ENCODE data around the gene PCSK4.

The PCSK4 gene

GRCh38 chr19:1470305-1471009, 19.7 kb downstream of the PCSK4 start:
- ChIA-PET POLR2A (no interaction called here), CTCF (no interaction called here)

DNA sequence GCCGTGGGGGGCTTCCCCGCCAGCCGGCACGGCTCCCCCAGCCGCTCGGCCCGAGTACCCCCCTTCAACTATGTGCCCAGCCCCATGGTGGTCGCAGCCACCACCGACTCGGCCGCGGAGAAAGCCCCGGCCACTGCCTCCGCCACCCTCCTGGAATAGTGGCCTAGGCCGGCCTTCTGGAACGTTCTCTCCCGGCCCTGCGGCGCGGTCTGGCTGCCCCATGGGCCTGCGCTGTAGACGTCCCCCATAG, 20.2 kb downstream of the PCSK4 start:
- no peak for DNase-seq (ENCODE audit: extremely low spot score)
- ChIA-PET POLR2A (no interaction called here), CTCF (no interaction called here)
- TF ChIP-seq CTCF (IDR thresholded peaks at IDR 0.05; ENCODE audit: control extremely low read depth, extremely low read depth, low read depth, missing control alignments) = no peak

More at GRCh38 chr19:1470305-1471009, 19.7 kb downstream of the PCSK4 start:
- DNase-seq (ENCODE audit: extremely low spot score) = peak; percentile 74
- TF ChIP-seq CTCF (IDR thresholded peaks at IDR 0.05; ENCODE audit: control extremely low read depth, extremely low read depth, low read depth, missing control alignments) = no peak

DNA sequence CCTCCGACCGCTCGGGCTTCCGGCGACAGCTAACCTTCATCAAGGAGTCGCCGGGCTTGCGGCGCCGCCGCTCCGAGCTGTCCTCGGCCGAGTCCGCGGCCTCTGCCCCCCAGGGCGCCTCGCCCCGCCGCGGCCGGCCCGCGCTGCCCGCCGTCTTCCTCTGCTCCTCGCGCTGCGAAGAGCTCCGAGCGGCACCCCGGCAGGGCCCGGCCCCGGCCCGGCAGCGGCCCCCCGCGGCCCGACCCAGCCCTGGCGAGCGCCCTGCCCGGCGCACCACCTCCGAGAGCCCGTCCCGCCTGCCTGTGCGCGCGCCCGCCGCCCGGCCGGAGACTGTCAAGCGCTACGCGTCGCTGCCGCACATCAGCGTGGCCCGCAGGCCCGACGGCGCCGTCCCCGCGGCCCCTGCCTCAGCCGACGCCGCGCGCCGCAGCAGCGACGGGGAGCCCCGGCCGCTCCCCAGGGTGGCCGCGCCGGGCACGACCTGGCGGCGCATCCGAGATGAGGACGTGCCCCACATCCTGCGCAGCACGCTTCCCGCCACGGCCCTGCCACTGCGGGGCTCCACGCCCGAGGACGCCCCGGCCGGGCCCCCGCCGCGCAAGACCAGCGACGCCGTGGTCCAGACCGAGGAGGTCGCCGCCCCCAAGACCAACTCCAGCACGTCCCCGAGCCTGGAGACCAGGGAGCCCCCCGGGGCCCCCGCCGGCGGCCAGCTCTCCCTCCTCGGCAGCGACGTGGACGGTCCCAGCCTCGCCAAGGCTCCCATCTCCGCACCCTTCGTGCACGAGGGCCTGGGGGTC, 20.7 kb downstream of the PCSK4 start:
- no peak for DNase-seq (ENCODE audit: extremely low spot score)
- ChIA-PET CTCF (interaction anchor here (1.3 to 2.3 kb wide), 3 partner anchors 11 to 25 kb away, joined by 3 to 8 read pairs (median 6); no protein-coding TSS in a partner anchor), POLR2A (no interaction called here)
- no peak for TF ChIP-seq CTCF (IDR thresholded peaks at IDR 0.05; ENCODE audit: control extremely low read depth, extremely low read depth, low read depth, missing control alignments)

DNA sequence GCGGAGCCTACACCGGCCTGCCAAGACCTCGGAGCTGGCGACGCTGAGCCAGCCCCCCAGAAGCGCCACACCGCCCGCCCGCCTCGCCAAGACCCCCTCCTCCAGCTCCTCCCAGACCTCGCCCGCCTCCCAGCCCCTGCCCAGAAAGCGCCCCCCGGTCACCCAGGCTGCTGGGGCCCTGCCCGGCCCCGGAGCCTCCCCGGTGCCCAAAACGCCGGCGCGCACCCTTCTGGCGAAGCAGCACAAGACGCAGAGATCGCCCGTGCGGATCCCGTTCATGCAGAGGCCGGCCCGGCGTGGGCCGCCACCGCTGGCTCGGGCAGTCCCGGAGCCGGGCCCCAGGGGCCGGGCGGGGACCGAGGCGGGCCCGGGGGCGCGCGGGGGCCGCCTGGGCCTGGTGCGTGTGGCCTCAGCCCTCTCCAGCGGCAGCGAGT, 21.3 kb downstream of the PCSK4 start:
- DNase-seq (ENCODE audit: extremely low spot score) = no peak
- POLR2A ChIA-PET = no interaction called here
- CTCF ChIA-PET = interaction anchor here (1.3 to 2.3 kb wide), 3 partner anchors 11 to 24 kb away, joined by 3 to 8 read pairs (median 6); no protein-coding TSS in a partner anchor
- peak; percentile 6 for TF ChIP-seq CTCF (IDR thresholded peaks at IDR 0.05; ENCODE audit: control extremely low read depth, extremely low read depth, low read depth, missing control alignments)

GRCh38 chr19:1468274-1468820, 21.8 kb downstream of the PCSK4 start:
- CTCF ChIA-PET = interaction anchor here (1.3 to 2.3 kb wide), 3 partner anchors 10 to 23 kb away, joined by 3 to 8 read pairs (median 6); no protein-coding TSS in a partner anchor
- DNase-seq (ENCODE audit: extremely low spot score) = no peak
- POLR2A ChIA-PET = no interaction called here
- no peak for TF ChIP-seq CTCF (IDR thresholded peaks at IDR 0.05; ENCODE audit: control extremely low read depth, extremely low read depth, low read depth, missing control alignments)

- ChIA-PET CTCF (interaction anchor here (0.7 to 2.3 kb wide), 6 partner anchors 10 to 23 kb away, joined by 3 to 8 read pairs (median 4); no protein-coding TSS in a partner anchor), POLR2A (no interaction called here)
- no peak for TF ChIP-seq CTCF (IDR thresholded peaks at IDR 0.05; ENCODE audit: control extremely low read depth, extremely low read depth, low read depth, missing control alignments)
- DNase-seq (ENCODE audit: extremely low spot score) = no peak
Observed at GRCh38 chr19:1467490-1468273, 22.5 kb downstream of the PCSK4 start.
